SK-N-DZ (cell line): ENCODE measurements around the gene NADK2.

Experiments
- small RNA-seq, 2 experiments: library from RNA; depleted of rRNA; stranded (forward); fragments of <200 nt; gene quantifications; one replicate each; pipeline ENCODE3, GENCODE V24; 2014

The NADK2 gene

Small RNA genes lying within 50 kb of the gene (small RNA-seq; reads per million reads assigned to genes)
- gene MIR580 (0.03 to 0.53 reads per million in 2 experiments), gene RNU6-1305P (0 reads per million in 2 experiments)
